Stimulated activated CD8-positive, alpha-beta memory T cell treated with anti-CD3 and anti-CD28 coated beads, Interleukin-4, amount 100 ng/mL, for 24 hours (primary cell): Measurements from ENCODE around the gene ZBTB49.

Experiments
- DNase-seq: peaks from one replicate; pipeline ENCODE4 v3.0.0-alpha.2; 2020; ENCODE audit warnings: low read depth

The ZBTB49 gene

GRCh38 chr4:4358093-4358854 is 68.2 kb downstream of the ZBTB49 start:
- DNase-seq, result no peak

- DNase-seq, result no peak
Observed at GRCh38 chr4:4361883-4362282, 71.8 kb downstream of the ZBTB49 start.

- DNase-seq, result no peak
Observed at GRCh38 chr4:4362991-4363697, 73.1 kb downstream of the ZBTB49 start.

GRCh38 chr4:4364061-4364460 is 74.0 kb downstream of the ZBTB49 start:
- no peak for DNase-seq

- no peak for DNase-seq
Observed at GRCh38 chr4:4364486-4365208, 74.6 kb downstream of the ZBTB49 start.

GRCh38 chr4:4368809-4369580 is 78.9 kb downstream of the ZBTB49 start:
- DNase-seq, result no peak
